ENCODE results near the gene FAM118B. TPM values are rescaled to one million over a fixed set of nuclear protein-coding genes. Genes with fewer than 3 reads are reported as not detected.

Gene FAM118B
- total RNA-seq, 2 experiments from 2014 or later, result 1.0 to 1.8 TPM

DNA sequence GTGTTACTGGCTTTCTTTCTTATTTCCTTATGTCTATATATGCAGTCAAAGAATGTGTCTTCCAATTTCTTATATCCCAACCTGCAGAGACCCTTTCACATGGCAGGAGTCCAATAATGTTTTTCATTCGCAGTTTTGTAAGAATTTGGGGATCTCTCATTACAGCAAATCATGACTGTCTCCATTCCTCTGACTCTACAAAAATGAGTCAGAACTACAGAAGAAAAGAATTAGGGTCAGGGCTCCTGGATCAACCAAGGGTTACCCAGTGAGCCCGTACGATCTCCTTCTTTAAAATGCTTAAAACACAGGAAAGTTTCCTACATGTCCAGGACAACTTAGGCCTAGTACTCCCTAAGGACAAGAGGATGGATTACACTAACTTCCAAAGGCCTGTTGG is 42.3 kb upstream of the FAM118B start:
- H3K9me3 Mint-ChIP-seq, result no peaks in the 10 kb centered on the region
- Histone ChIP-seq H3K4me3 (ENCODE audit: low read length) (no peak overlapping the region), H3K27me3 (ENCODE audit: control insufficient read depth in 1 of 2, insufficient read depth in 2 of 2, low read length in 2 of 2) (peaks cover 0 to 2% of the 10 kb centered on the region in 2 experiments), H3K4me1 (ENCODE audit: insufficient read depth, low read length) (no peaks in the 10 kb centered on the region), H3K36me3 (ENCODE audit: insufficient read depth, low read length) (no peaks in the 10 kb centered on the region), H3K27ac (ENCODE audit: low read depth in 1 of 2, low read length in 2 of 2) (no peak overlapping the region), H3K9me3 (ENCODE audit: control insufficient read depth in 1 of 2, insufficient read depth in 1 of 2, low read length in 2 of 2) (no peaks in the 10 kb centered on the region)
- ATAC-seq (ENCODE audit: poor library complexity) (no peak), DNase-seq (no peak)
- intact Hi-C loops (cut with DNase I, micrococcal nuclease), result no loop called here
- ChIA-PET POLR2A (no interaction called here), CTCF (no interaction called here)
- H3K36me3 Mint-ChIP-seq (ENCODE audit: low read depth), result no peaks in the 10 kb centered on the region
- H3K27ac Mint-ChIP-seq, result no peak overlapping the region
- TF ChIP-seq, protein P1, sequence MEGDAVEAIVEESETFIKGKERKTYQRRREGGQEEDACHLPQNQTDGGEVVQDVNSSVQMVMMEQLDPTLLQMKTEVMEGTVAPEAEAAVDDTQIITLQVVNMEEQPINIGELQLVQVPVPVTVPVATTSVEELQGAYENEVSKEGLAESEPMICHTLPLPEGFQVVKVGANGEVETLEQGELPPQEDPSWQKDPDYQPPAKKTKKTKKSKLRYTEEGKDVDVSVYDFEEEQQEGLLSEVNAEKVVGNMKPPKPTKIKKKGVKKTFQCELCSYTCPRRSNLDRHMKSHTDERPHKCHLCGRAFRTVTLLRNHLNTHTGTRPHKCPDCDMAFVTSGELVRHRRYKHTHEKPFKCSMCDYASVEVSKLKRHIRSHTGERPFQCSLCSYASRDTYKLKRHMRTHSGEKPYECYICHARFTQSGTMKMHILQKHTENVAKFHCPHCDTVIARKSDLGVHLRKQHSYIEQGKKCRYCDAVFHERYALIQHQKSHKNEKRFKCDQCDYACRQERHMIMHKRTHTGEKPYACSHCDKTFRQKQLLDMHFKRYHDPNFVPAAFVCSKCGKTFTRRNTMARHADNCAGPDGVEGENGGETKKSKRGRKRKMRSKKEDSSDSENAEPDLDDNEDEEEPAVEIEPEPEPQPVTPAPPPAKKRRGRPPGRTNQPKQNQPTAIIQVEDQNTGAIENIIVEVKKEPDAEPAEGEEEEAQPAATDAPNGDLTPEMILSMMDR (IDR thresholded peaks at IDR 0.05), result no peak
- no peaks in the 10 kb centered on the region for H3K4me1 Mint-ChIP-seq (ENCODE audit: low read depth)
- peaks cover 12% of the 10 kb centered on the region for H3K27me3 Mint-ChIP-seq
- no peak overlapping the region for H3K4me3 Mint-ChIP-seq

DNA sequence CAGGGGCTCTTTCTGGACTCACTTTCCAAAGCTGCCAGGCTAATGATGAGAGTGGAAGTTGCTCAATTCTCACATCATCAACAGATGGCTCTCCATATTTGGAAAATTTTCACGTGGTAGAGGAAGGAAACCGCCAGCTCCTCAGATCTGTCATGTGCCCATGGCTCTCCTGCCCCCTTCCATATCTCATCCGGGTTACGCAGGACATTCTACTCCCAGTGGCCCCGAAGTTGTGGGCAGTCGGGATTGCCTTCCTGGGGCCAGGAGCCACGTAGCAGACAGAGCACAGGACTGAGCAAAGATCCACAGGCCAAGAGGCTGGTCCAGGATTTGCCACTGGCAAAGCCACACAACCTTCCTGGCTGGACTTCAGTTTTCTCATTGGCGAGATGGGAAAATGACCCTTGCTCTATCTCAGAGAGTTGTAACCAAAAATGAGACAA is 39.0 kb upstream of the FAM118B start:
- ATAC-seq (ENCODE audit: poor library complexity), result no peak
- TF ChIP-seq, protein P1 (IDR thresholded peaks at IDR 0.05), result no peak
- Mint-ChIP-seq H3K9me3 (no peaks in the 10 kb centered on the region), H3K27ac (no peak overlapping the region), H3K4me1 (ENCODE audit: low read depth) (no peaks in the 10 kb centered on the region), H3K4me3 (no peak overlapping the region), H3K36me3 (ENCODE audit: low read depth) (no peaks in the 10 kb centered on the region), H3K27me3 (peaks cover 12% of the 10 kb centered on the region)
- Histone ChIP-seq H3K4me3 (ENCODE audit: low read length) (no peak overlapping the region), H3K27ac (ENCODE audit: low read depth in 1 of 2, low read length in 2 of 2) (no peak overlapping the region), H3K4me1 (ENCODE audit: insufficient read depth, low read length) (no peaks in the 10 kb centered on the region), H3K9me3 (ENCODE audit: control insufficient read depth in 1 of 2, insufficient read depth in 1 of 2, low read length in 2 of 2) (no peaks in the 10 kb centered on the region), H3K36me3 (ENCODE audit: insufficient read depth, low read length) (no peaks in the 10 kb centered on the region), H3K27me3 (ENCODE audit: control insufficient read depth in 1 of 2, insufficient read depth in 2 of 2, low read length in 2 of 2) (peaks cover 0 to 2% of the 10 kb centered on the region in 2 experiments)
- POLR2A ChIA-PET, result no interaction called here
- CTCF ChIA-PET, result no interaction called here
- intact Hi-C loops (cut with DNase I, micrococcal nuclease), result no loop called here
- DNase-seq, result no peak

DNA sequence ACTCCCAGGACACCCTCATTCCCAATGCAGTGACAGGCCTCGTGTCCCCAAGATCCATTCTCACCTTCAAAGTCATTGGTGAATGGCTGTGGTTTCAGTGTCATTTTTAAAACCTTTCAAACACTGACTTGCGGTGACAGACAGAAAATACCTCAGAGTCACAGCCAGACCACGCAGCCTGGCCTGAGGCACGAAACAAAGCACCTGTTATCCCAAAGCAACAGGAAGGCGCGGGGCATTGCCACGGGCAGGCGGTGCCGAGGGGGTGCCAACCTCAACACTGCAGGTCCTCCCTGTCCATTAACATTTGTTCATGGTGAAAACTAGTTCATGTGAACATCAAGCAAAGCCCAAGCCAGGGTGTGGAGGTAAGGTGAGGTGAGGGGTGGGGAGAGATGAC is 38.3 kb upstream of the FAM118B start:
- intact Hi-C loops (cut with DNase I, micrococcal nuclease), result no loop called here
- TF ChIP-seq, protein P1 (IDR thresholded peaks at IDR 0.05), result no peak
- Mint-ChIP-seq H3K36me3 (ENCODE audit: low read depth) (no peaks in the 10 kb centered on the region), H3K27me3 (peaks cover 12% of the 10 kb centered on the region), H3K4me3 (no peak overlapping the region), H3K27ac (no peak overlapping the region), H3K9me3 (no peaks in the 10 kb centered on the region), H3K4me1 (ENCODE audit: low read depth) (no peaks in the 10 kb centered on the region)
- POLR2A ChIA-PET, result no interaction called here
- DNase-seq (no peak), ATAC-seq (ENCODE audit: poor library complexity) (no peak)
- Histone ChIP-seq H3K4me1 (ENCODE audit: insufficient read depth, low read length) (no peaks in the 10 kb centered on the region), H3K4me3 (ENCODE audit: low read length) (no peak overlapping the region), H3K27me3 (ENCODE audit: control insufficient read depth in 1 of 2, insufficient read depth in 2 of 2, low read length in 2 of 2) (peaks cover 0 to 2% of the 10 kb centered on the region in 2 experiments), H3K9me3 (ENCODE audit: control insufficient read depth in 1 of 2, insufficient read depth in 1 of 2, low read length in 2 of 2) (no peaks in the 10 kb centered on the region), H3K36me3 (ENCODE audit: insufficient read depth, low read length) (no peaks in the 10 kb centered on the region), H3K27ac (ENCODE audit: low read depth in 1 of 2, low read length in 2 of 2) (no peak overlapping the region)
- CTCF ChIA-PET, result no interaction called here

Measured in CD4-positive, alpha-beta T cell (primary cell).